Gastrocnemius medialis (tissue), 4 donors: ENCODE measurements around the gene RAB5A. TPM values are rescaled to one million over a fixed set of nuclear protein-coding genes. Genes with fewer than 3 reads are reported as not detected.
"Not testable (repeated sequence)": the region's sequence is repeated elsewhere in the genome, so short reads cannot be mapped to it uniquely, and the experiment has no call there.

Experiments
- ATAC-seq, 2 donors: fragments of 150-250 bp; one replicate each; pipeline ENCODE4 v1.9.1; 2016
- DNase-seq, 2 donors: peaks; one replicate each; pipeline ENCODE4 v3.0.0-alpha.2; 2019
- H3K27ac ChIP-seq, 4 donors: fragments of 200-600 bp; sonication (generic); 1 replicate in 1 of 4; 2 replicates in 3 of 4; pipeline ENCODE4 v1.5.1; 2016 to 2018; ENCODE audit warnings: mild to moderate bottlenecking in 2 of 4, moderate library complexity in 1 of 4
- H3K27me3 ChIP-seq, 3 donors: fragments of 200-600 bp; sonication (generic) in 2 of 3; 1 replicate in 1 of 3; 2 replicates in 2 of 3; pipeline versions ENCODE4 v1.5.1 to v1.6.0; 2016 to 2019; ENCODE audit warnings: mild to moderate bottlenecking in 1 of 3, moderate library complexity in 1 of 3
- H3K36me3 ChIP-seq, 2 donors: fragments of 200-600 bp; sonication (generic) in 1 of 2; one replicate each; pipeline ENCODE4 v1.5.1; 2017 to 2018
- H3K4me1 ChIP-seq, 2 donors: fragments of 200-600 bp; sonication (generic) in 1 of 2; one replicate each; pipeline ENCODE4 v1.5.1; 2016 to 2017; ENCODE audit warnings: mild to moderate bottlenecking in 2 of 2
- H3K4me3 ChIP-seq, 4 donors: fragments of 200-600 bp; sonication (generic) in 3 of 4; 1 replicate in 1 of 4; 2 replicates in 3 of 4; pipeline ENCODE4 v1.5.1; 2016 to 2019; ENCODE audit warnings: mild to moderate bottlenecking in 2 of 4
- H3K9me3 ChIP-seq, 3 donors: fragments of 200-600 bp; sonication (generic) in 2 of 3; 1 replicate in 1 of 3; 2 replicates in 2 of 3; pipeline ENCODE4 v1.5.1; 2016 to 2019
- CTCF ChIP-seq, 5 experiments: fragments of 450-650 bp in 3 of 5; fragments of 200-600 bp in 2 of 5; sonication (generic) in 2 of 5; IDR thresholded peaks in 4 of 5; conservative IDR thresholded peaks in 1 of 5; 1 replicate in 4 of 5; 2 replicates in 1 of 5; pipeline ENCODE4 v1.5.1; 2016 to 2019; ENCODE audit warnings: antibody characterized with exemption in 5 of 5, mild to moderate bottlenecking in 3 of 5, moderate library complexity in 3 of 5
- POLR2A ChIP-seq, 2 donors: fragments of 450-650 bp; IDR thresholded peaks; one replicate each; pipeline ENCODE4 v1.6.1; 2017; ENCODE audit warnings: antibody characterized with exemption in 2 of 2, mild to moderate bottlenecking in 2 of 2, moderate library complexity in 2 of 2
- in situ Hi-C, 4 donors: fragments of 200-750 bp; cut with MboI; loops; one replicate each; pipeline versions ENCODE4 v1.15.0 to v1.8.0; 2017; ENCODE audit warnings: low sequenced_read_pairs in 4 of 4
- intact Hi-C: fragments of 100-400 bp; cut with DNase I; formaldehyde crosslinking; loops from one replicate; pipeline ENCODE4 v1.15.1; 2023; ENCODE audit warnings: low total_unique reads
- total RNA-seq, 4 donors: library from RNA; depleted of rRNA; stranded (reverse); fragments of >200 nt; gene quantifications; one replicate each; pipeline versions ENCODE4 v1.1.0 to v1.2.3, GENCODE V29; 2016

The RAB5A gene
- total RNA-seq, 4 donors from 2014 or later = 30.9 to 43.7 (median 35.5) TPM

GRCh38 chr3:19948226-19948591, 1.3 kb downstream of the RAB5A start:
- DNase-seq = no peak
- in situ Hi-C loops = loop anchor here (5.0 to 25.0 kb wide), 5 partner anchors 87 to 239 kb away; partner anchors contain the start of genes SGO1 (in 3 of the 4) and KAT2B (in 1 of the 4)
- H3K4me1 ChIP-seq = peaks cover 24 to 42% of the 10 kb centered on the region in 2 donors

GRCh38 chr3:19950316-19950715, 3.4 kb downstream of the RAB5A start:
- Histone ChIP-seq H3K4me1 (peaks cover 27 to 42% of the 10 kb centered on the region in 2 donors), H3K27me3 (no peaks in the 10 kb centered on the region), H3K9me3 (no peaks in the 10 kb centered on the region), H3K27ac (no peak overlapping the region), H3K36me3 (peaks cover 0 to 17% of the 10 kb centered on the region in 2 donors), H3K4me3 (no peak overlapping the region)
- no peak for DNase-seq
- TF ChIP-seq CTCF (IDR thresholded peaks at IDR 0.05 in 4 of 5, conservative IDR thresholded peaks at IDR 0.05 in 1 of 5) (no peak), POLR2A (IDR thresholded peaks at IDR 0.05) (no peak)
- intact Hi-C loops = no loop called here
- no peak for ATAC-seq
- in situ Hi-C loops = no loop called here

More at GRCh38 chr3:19948226-19948591, 1.3 kb downstream of the RAB5A start:
- intact Hi-C loops = no loop called here
- peaks cover 0 to 17% of the 10 kb centered on the region in 2 donors for H3K36me3 ChIP-seq
- H3K27ac ChIP-seq = peak overlapping the region; percentile 94 to 97 (median 96)
- no peaks in the 10 kb centered on the region for H3K27me3 ChIP-seq
- H3K4me3 ChIP-seq = peak overlapping the region; percentile 74 to 95 (median 84)
- H3K9me3 ChIP-seq = no peaks in the 10 kb centered on the region
- ATAC-seq = no peak
- TF ChIP-seq POLR2A (IDR thresholded peaks at IDR 0.05) = no peak
- TF ChIP-seq CTCF (IDR thresholded peaks at IDR 0.05 in 4 of 5, conservative IDR thresholded peaks at IDR 0.05 in 1 of 5) = no peak

GRCh38 chr3:19954676-19955075, 7.8 kb downstream of the RAB5A start:
- DNase-seq (no peak), ATAC-seq (no peak)
- peaks cover 0 to 17% of the 10 kb centered on the region in 2 donors for H3K36me3 ChIP-seq
- H3K4me1 ChIP-seq = peaks cover 5 to 21% of the 10 kb centered on the region in 2 donors
- no peak overlapping the region for H3K27ac ChIP-seq
- intact Hi-C loops = no loop called here
- in situ Hi-C loops = no loop called here
- no peaks in the 10 kb centered on the region for H3K9me3 ChIP-seq
- H3K27me3 ChIP-seq = no peaks in the 10 kb centered on the region
- TF ChIP-seq CTCF (IDR thresholded peaks at IDR 0.05 in 4 of 5, conservative IDR thresholded peaks at IDR 0.05 in 1 of 5) (no peak), POLR2A (IDR thresholded peaks at IDR 0.05) (no peak)
- no peak overlapping the region for H3K4me3 ChIP-seq

GRCh38 chr3:19957354-19957753, 10.5 kb downstream of the RAB5A start:
- H3K27me3 ChIP-seq, DNase-seq, ATAC-seq, H3K27ac ChIP-seq, H3K36me3 ChIP-seq, H3K9me3 ChIP-seq, H3K4me3 ChIP-seq, in situ Hi-C loops, intact Hi-C loops: not testable (repeated sequence)
- H3K4me1 ChIP-seq = peaks cover 9 to 14% of the 10 kb centered on the region in 2 donors

GRCh38 chr3:19959505-19959904, 12.6 kb downstream of the RAB5A start:
- no peaks in the 10 kb centered on the region for H3K36me3 ChIP-seq
- TF ChIP-seq CTCF (IDR thresholded peaks at IDR 0.05 in 4 of 5, conservative IDR thresholded peaks at IDR 0.05 in 1 of 5) (no peak), POLR2A (IDR thresholded peaks at IDR 0.05) (no peak)
- no peak overlapping the region for H3K4me3 ChIP-seq
- in situ Hi-C loops = no loop called here
- peaks cover 6 to 11% of the 10 kb centered on the region in 2 donors for H3K4me1 ChIP-seq
- H3K9me3 ChIP-seq = no peaks in the 10 kb centered on the region
- H3K27me3 ChIP-seq = no peaks in the 10 kb centered on the region
- ATAC-seq (no peak), DNase-seq (no peak)
- intact Hi-C loops = no loop called here
- no peak overlapping the region for H3K27ac ChIP-seq
